ENCODE results near the gene TRIM17. TPM values are rescaled to one million over a fixed set of nuclear protein-coding genes. Genes with fewer than 3 reads are reported as not detected.

The TRIM17 gene
- total and polyA plus RNA-seq, 2 donors (not counting 1 experiment from before 2014, with no cell fraction given), result 0.12 to 0.17 TPM

- no peak overlapping the region for H3K27ac ChIP-seq (ENCODE audit: insufficient read depth, low read length)
- no peak overlapping the region for H2AFZ ChIP-seq (ENCODE audit: low read length)
- no peaks in the 10 kb centered on the region for H3K9me3 ChIP-seq (ENCODE audit: control insufficient read depth, insufficient read depth, low read depth, low read length)
- no peaks in the 10 kb centered on the region for H4K20me1 ChIP-seq (ENCODE audit: control insufficient read depth, extremely low read depth, insufficient read depth, low read length)
- H3K27me3 ChIP-seq (ENCODE audit: control insufficient read depth, insufficient read depth, low read length), result peaks cover 7% of the 10 kb centered on the region
- H3K9ac ChIP-seq (ENCODE audit: insufficient read depth, low read length), result no peak overlapping the region
- H3K79me2 ChIP-seq (ENCODE audit: control insufficient read depth, insufficient read depth, low read length), result no peaks in the 10 kb centered on the region
- TF ChIP-seq EZH2 (IDR thresholded peaks at IDR 0.05; ENCODE audit: low read length, missing control alignments), result no peak
- TF ChIP-seq CTCF (conservative IDR thresholded peaks at IDR 0.05 in 1 of 2, IDR thresholded peaks at IDR 0.05 in 1 of 2; ENCODE audit: low read depth in 1 of 2, low read length in 2 of 2), result no peak
- H3K4me3 ChIP-seq (replicated peaks in 1 of 4; ENCODE audit: control extremely low read depth in 1 of 4, insufficient read depth in 1 of 4, low read depth in 3 of 4, low read length in 4 of 4), result no peak overlapping the region
- H3K36me3 ChIP-seq (ENCODE audit: control insufficient read depth, insufficient read depth, low read length), result no peaks in the 10 kb centered on the region
- no peak for DNase-seq (ENCODE audit: low read depth in 2 of 2)
- H3K4me2 ChIP-seq (ENCODE audit: extremely low read depth, insufficient read depth, low read length), result no peak overlapping the region
- H3K4me1 ChIP-seq (ENCODE audit: control insufficient read depth, extremely low read depth, insufficient read depth, low read length), result no peaks in the 10 kb centered on the region
Observed at GRCh38 chr1:228462560-228462959, 45.9 kb upstream of the TRIM17 start.

- no peak for DNase-seq (ENCODE audit: low read depth in 2 of 2)
- TF ChIP-seq CTCF (conservative IDR thresholded peaks at IDR 0.05 in 1 of 2, IDR thresholded peaks at IDR 0.05 in 1 of 2; ENCODE audit: low read depth in 1 of 2, low read length in 2 of 2) (no peak), EZH2 (IDR thresholded peaks at IDR 0.05; ENCODE audit: low read length, missing control alignments) (no peak)
- Histone ChIP-seq H3K27ac (ENCODE audit: insufficient read depth, low read length) (no peak overlapping the region), H3K4me3 (replicated peaks in 1 of 4; ENCODE audit: control extremely low read depth in 1 of 4, insufficient read depth in 1 of 4, low read depth in 3 of 4, low read length in 4 of 4) (no peak overlapping the region), H3K9me3 (ENCODE audit: control insufficient read depth, insufficient read depth, low read depth, low read length) (no peaks in the 10 kb centered on the region), H3K79me2 (ENCODE audit: control insufficient read depth, insufficient read depth, low read length) (peaks cover 4% of the 10 kb centered on the region), H3K4me1 (ENCODE audit: control insufficient read depth, extremely low read depth, insufficient read depth, low read length) (peaks cover 4% of the 10 kb centered on the region), H3K36me3 (ENCODE audit: control insufficient read depth, insufficient read depth, low read length) (no peaks in the 10 kb centered on the region), H3K4me2 (ENCODE audit: extremely low read depth, insufficient read depth, low read length) (no peak overlapping the region), H2AFZ (ENCODE audit: low read length) (no peak overlapping the region), H4K20me1 (ENCODE audit: control insufficient read depth, extremely low read depth, insufficient read depth, low read length) (no peaks in the 10 kb centered on the region), H3K27me3 (ENCODE audit: control insufficient read depth, insufficient read depth, low read length) (peaks cover 3% of the 10 kb centered on the region), H3K9ac (ENCODE audit: insufficient read depth, low read length) (no peak overlapping the region)
Observed at GRCh38 chr1:228460821-228461220, 44.2 kb upstream of the TRIM17 start.

- peaks cover 4% of the 10 kb centered on the region for H3K4me1 ChIP-seq (ENCODE audit: control insufficient read depth, extremely low read depth, insufficient read depth, low read length)
- H2AFZ ChIP-seq (ENCODE audit: low read length), result peak overlapping the region; percentile 80
- H3K27me3 ChIP-seq (ENCODE audit: control insufficient read depth, insufficient read depth, low read length), result no peaks in the 10 kb centered on the region
- TF ChIP-seq EZH2 (IDR thresholded peaks at IDR 0.05; ENCODE audit: low read length, missing control alignments) (no peak), CTCF (conservative IDR thresholded peaks at IDR 0.05 in 1 of 2, IDR thresholded peaks at IDR 0.05 in 1 of 2; ENCODE audit: low read depth in 1 of 2, low read length in 2 of 2) (peak; percentile 74 to 83)
- peaks cover 5% of the 10 kb centered on the region for H3K79me2 ChIP-seq (ENCODE audit: control insufficient read depth, insufficient read depth, low read length)
- H3K4me2 ChIP-seq (ENCODE audit: extremely low read depth, insufficient read depth, low read length), result peak overlapping the region; percentile 99
- peak; percentile 75 to 83 for DNase-seq (ENCODE audit: low read depth in 2 of 2)
- H3K9me3 ChIP-seq (ENCODE audit: control insufficient read depth, insufficient read depth, low read depth, low read length), result no peaks in the 10 kb centered on the region
- H3K9ac ChIP-seq (ENCODE audit: insufficient read depth, low read length), result peak overlapping the region; percentile 51
- no peaks in the 10 kb centered on the region for H3K36me3 ChIP-seq (ENCODE audit: control insufficient read depth, insufficient read depth, low read length)
- H3K4me3 ChIP-seq (replicated peaks in 1 of 4; ENCODE audit: control extremely low read depth in 1 of 4, insufficient read depth in 1 of 4, low read depth in 3 of 4, low read length in 4 of 4), result peak overlapping the region; percentile 64 to 84 (median 76)
- H4K20me1 ChIP-seq (ENCODE audit: control insufficient read depth, extremely low read depth, insufficient read depth, low read length), result no peaks in the 10 kb centered on the region
- peak overlapping the region; percentile 76 for H3K27ac ChIP-seq (ENCODE audit: insufficient read depth, low read length)
Observed at GRCh38 chr1:228459091-228459993, 42.7 kb upstream of the TRIM17 start.
